ENCODE data around the gene SPATS2L. TPM values are rescaled to one million over a fixed set of nuclear protein-coding genes. Genes with fewer than 3 reads are reported as not detected.

Gene SPATS2L
- total RNA-seq, 1 experiment from 2014 or later = 47.3 TPM

GRCh38 chr2:200353120-200353519, 46.6 kb downstream of the SPATS2L start:
- Mint-ChIP-seq H3K27me3 (ENCODE audit: low read depth) (no peaks in the 10 kb centered on the region), H3K36me3 (ENCODE audit: insufficient read depth in 1 of 3, low read depth in 3 of 3) (peaks cover 11 to 20% (median 13%) of the 10 kb centered on the region in 3 experiments), H3K4me1 (peaks cover 62 to 67% of the 10 kb centered on the region in 2 experiments), H3K9me3 (peaks cover 0 to 3% of the 10 kb centered on the region in 2 experiments; a peak in 3 of 5 replicates), H3K27ac (peak overlapping the region; percentile 13 to 96 (median 75); a peak in 6 of 7 replicates), H3K4me3 (no peak overlapping the region)
- Histone ChIP-seq H3K9me3 (ENCODE audit: control insufficient read depth, low read depth, low read length) (no peaks in the 10 kb centered on the region), H3K27ac (ENCODE audit: insufficient read length, low read depth, low read length) (no peak overlapping the region), H3K4me2 (ENCODE audit: insufficient read depth, insufficient read length, low read length) (no peak overlapping the region), H2BK120ac (ENCODE audit: low read depth, low read length, poor library complexity, severe bottlenecking) (no peak overlapping the region), H4K8ac (replicated peaks; ENCODE audit: insufficient read length, low read depth, low read length) (no peak overlapping the region), H3K79me1 (ENCODE audit: insufficient read depth, low read depth, low read length, poor library complexity, severe bottlenecking) (peaks cover 4% of the 10 kb centered on the region), H4K5ac (ENCODE audit: insufficient read length, low read depth, low read length) (no peak overlapping the region), H2BK15ac (ENCODE audit: low read depth, low read length) (no peak overlapping the region), H3K4me1 (ENCODE audit: insufficient read depth, low read length) (peaks cover 32% of the 10 kb centered on the region), H4K91ac (ENCODE audit: insufficient read length, low read depth, low read length) (no peak overlapping the region), H2BK5ac (ENCODE audit: insufficient read length, low read length) (no peak overlapping the region), H3K79me2 (ENCODE audit: insufficient read depth, low read length) (peaks cover 40% of the 10 kb centered on the region; the same call in 1 of the 2 replicates), H3K4ac (ENCODE audit: low read depth, low read length) (no peak overlapping the region), H2AK5ac (ENCODE audit: insufficient read length, low read length) (no peak overlapping the region), H4K20me1 (ENCODE audit: control insufficient read depth, insufficient read depth, insufficient read length) (no peaks in the 10 kb centered on the region), H3K27me3 (ENCODE audit: insufficient read depth, low read length) (no peaks in the 10 kb centered on the region), H2AFZ (ENCODE audit: low read length) (no peak overlapping the region), H3T11ph (ENCODE audit: low read length) (no peak overlapping the region), H3K9ac (ENCODE audit: extremely low read depth, insufficient read length, low read length) (no peak overlapping the region), H2BK12ac (ENCODE audit: insufficient read length, low read depth, low read length) (no peak overlapping the region), H3K14ac (ENCODE audit: insufficient read depth, low read length) (no peak overlapping the region), H3K56ac (ENCODE audit: insufficient read length, low read depth, low read length) (no peak overlapping the region), H3K18ac (ENCODE audit: insufficient read length, low read depth, low read length) (no peak overlapping the region), H2BK20ac (ENCODE audit: low read depth, low read length, poor library complexity, severe bottlenecking) (no peak overlapping the region), H3K23me2 (ENCODE audit: insufficient read length, low read depth, low read length, poor library complexity, severe bottlenecking) (no peaks in the 10 kb centered on the region), H3K23ac (ENCODE audit: insufficient read length, low read depth, low read length) (no peak overlapping the region)
- TF ChIP-seq CTCF (conservative IDR thresholded peaks at IDR 0.05) = no peak
- DNase-seq = no peak
- no CpG with 5 or more reads among the region's 3 CpGs for WGBS (ENCODE audit: extremely low coverage, insufficient read length, low lambda C conversion rate)
